Pulmonary artery endothelial cell (primary cell): Measurements from ENCODE around the gene PRKN. TPM values are rescaled to one million over a fixed set of nuclear protein-coding genes. Genes with fewer than 3 reads are reported as not detected.

Source experiments
- DNase-seq: peaks from one replicate; pipeline ENCODE4 v3.0.0-alpha.2; 2011; ENCODE audit warnings: low read depth, low spot score
- total RNA-seq: library from RNA; depleted of rRNA; stranded (reverse); fragments of >200 nt; gene quantifications from 2 replicates; pipeline ENCODE4 v1.2.3, GENCODE V29; 2014

The PRKN gene
- 0.39 and 0.59 TPM in 2 replicates for total RNA-seq

GRCh38 chr6:162727322-162728182 lies at the start of gene PRKN, which contains the start of gene PACRG:
Gene PRKN (minus strand): TSS chr6:162727766.
Gene PACRG (plus strand): TSS chr6:162727974.
- DNase-seq = peak; percentile 84

GRCh38 chr6:162777091-162777490 lies 49.5 kb upstream of the PRKN start:
- no peak for DNase-seq

DNA sequence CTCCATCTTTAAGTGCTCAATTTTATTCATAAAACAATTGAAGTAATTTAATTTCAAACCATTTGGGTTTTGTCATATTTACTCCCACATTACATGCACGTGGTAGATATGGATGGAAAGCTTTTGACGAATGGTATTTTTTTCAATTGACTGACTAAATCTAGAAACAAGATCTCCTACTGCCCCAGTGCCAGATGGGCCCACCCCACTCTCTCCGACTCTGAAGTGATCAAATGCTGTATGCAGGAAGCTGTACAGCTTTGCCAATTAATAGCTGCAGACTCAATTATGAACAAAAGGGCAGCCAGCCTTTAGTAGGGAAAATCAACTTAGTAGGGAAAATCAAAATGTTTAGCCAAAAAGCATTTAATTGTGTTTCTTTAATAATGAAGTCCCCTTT lies 46.4 kb upstream of the PRKN start:
- no peak for DNase-seq

DNA sequence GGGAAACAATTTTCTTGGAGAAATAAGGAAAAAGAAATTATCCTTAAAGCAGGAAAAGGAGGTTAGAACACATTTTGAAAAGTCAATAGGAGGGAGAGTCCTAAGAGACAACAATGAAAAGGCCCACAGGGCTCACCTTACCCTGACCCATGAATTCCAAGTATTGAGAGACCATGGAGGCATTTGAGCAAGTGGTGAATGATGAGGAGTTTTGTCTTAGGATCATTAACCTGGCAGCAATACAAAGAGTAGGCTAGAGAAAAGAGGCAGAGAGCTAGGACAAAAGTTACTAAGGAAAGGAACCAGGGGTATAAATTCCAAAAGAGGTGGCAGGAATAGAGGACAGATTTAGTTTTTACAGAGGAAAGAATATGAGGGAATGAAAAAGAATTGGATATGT lies 44.9 kb upstream of the PRKN start:
- DNase-seq = no peak

DNA sequence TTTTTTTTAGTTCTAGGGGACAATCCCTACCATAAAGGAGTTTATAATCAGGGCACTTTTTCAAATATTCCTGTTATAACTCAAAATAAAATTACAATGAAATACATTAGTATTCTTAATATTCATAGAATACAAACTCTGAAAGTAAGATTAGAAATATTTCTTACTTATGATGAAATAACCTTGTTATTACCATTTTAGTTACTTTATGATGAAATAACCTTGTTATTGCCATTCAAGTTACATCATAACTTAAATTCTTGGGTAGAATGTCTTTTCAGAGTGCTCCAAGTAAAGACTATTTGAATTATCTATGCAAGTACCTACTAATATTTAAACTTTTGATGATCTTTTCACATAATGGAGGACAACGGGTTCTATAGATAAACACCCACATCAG lies 43.4 kb upstream of the PRKN start:
- DNase-seq = no peak

DNA sequence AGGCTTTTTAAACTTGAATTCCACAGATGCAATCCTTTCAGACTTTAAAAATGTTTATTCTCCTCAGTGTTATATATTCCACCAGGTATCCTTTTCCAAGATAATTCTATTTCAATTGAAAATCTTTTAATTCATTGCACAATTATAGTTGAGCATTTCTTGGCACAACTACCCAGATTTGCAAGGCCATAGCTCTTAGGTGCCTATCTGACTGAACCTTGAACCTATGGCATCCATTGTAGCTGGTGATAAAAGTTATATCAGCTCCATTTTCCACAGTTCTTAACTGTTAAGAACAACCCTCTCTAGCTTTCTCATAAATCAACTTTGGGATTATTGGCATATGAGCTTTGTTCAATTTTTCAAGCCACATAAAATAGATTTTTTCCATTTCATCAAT lies 42.6 kb upstream of the PRKN start:
- no peak for DNase-seq

- DNase-seq = no peak
These were observed 26.2 kb upstream of the PRKN start for GRCh38 chr6:162753775-162754174.

DNA sequence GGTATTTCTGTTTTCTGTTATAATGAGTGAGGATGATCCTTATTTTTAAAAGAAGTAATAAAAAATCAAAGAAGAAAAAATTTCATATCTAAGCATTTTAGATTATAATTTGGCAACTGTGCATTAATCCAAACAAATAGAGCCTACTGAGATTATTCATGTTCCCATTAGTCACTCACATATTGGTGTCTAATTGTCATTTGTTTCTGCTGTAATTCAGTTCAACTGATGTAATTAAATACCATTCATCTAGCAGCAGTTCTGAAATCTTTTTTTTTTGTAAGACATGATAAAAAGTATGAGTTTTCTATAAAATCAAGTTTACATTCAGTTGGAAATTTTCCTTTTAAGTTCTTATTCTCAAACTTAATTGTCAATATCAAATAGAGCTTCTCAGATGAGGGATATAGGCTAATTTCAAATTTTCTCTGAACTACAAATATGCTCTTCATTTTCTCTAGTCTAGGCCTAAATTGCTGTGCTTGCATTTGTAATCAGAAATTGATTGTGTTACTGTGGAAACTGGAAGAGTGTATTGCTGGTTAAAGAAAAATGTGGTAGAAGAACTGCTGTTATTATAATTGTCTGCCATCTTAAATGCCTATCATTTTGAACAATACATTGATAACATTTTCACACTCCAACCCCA lies 23.8 kb upstream of the PRKN start:
- no peak for DNase-seq

- no peak for DNase-seq
These were observed 23.2 kb upstream of the PRKN start for GRCh38 chr6:162750776-162751175.

DNA sequence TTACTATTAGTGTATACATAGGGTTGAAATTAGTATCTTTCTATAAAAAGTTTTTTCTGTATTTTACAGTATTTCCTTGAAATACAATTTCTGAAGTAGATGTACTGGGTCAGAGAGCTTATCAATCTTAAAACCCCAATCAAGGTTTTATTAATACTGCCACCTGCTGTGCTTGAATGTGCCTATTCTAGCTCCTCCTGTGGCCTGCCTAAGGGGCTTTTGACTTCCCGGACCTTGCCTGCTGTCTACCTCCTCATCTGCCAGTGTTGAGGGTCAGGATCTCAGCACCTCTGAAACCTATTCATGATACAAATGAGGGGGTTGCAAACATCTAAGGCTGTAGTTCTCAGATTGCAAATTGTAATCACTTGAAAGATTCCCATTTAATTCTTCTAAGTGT lies 9.4 kb upstream of the PRKN start:
- DNase-seq = no peak

- no peak for DNase-seq
These were observed 5.9 kb upstream of the PRKN start for GRCh38 chr6:162733489-162733888.

DNA sequence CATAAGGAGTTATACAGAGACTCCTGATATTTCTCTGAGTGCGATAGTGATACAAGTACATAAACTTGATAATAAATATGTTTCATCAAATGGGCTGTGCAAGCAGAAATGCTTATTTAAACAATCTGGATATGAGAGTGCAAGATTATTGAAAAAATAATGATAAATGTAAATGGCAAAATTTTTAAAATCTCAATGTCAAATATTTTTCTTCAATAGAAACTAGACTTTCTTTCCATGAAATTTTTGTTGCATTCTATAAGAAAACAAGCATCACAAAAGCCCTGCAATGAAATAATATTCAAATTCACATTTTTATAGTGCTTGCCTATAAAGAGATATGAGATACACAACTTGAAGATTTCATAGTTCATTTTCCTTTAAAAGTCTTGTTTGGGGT lies 2.9 kb upstream of the PRKN start:
- no peak for DNase-seq

DNA sequence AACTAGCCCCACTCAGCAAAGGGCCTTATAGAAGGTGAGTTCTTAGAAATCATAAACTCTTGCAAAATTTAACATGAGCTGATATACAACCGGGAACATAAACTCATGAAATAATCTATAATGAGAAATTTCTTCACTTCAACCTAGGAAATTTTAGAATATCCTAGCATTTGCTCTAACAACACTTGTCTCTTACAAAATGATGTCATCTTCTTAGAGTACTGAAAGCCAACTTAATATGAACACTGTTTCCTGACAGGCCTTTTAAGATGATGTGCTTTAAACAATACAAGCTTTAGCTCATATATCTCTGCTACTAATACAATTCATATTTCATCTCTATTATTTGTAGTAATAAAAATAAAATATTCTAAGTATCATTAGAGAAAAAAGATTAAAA lies 1.1 kb upstream of the PRKN start:
- no peak for DNase-seq

DNA sequence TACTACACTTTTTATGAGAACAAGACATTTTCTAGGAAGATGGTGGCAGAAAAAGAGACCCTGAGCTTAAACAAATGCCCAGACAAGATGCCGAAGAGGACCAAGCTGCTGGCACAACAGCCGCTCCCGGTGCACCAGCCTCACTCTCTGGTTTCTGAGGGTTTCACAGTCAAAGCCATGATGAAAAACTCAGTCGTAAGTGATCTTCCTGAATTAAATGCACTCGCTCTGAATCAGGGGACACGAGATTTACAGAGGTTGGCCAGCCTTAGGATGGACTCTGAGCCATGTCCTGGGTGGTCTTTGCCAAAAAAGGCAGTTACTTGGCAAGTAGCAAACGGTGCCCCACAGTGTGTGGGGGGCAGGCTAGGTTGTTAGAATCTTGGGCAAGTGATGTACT lies 631 bp upstream of the PRKN start:
- no peak for DNase-seq

- DNase-seq = no peak
These were observed 632 bp downstream of the PRKN start for GRCh38 chr6:162726947-162727321.

DNA sequence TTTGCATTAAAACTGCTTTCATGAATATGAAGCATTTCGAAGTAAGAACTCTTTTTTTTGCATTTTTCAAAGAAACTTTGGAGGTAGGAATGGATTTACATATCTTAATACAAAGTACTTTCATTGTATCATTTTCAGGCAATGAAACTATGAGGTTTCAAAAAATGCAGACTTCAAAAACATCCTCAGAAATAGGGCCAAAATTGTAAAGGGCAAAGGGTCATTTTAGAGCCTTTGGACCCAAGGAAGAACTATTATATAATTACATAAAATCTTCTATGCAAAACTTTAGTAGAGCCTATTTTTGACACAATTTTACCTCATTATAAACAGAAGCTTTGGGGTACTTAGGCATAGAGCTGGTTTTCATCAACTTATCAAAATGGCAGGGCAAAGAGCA lies 4.9 kb downstream of the PRKN start:
- DNase-seq = no peak

- DNase-seq = no peak
These were observed 5.3 kb downstream of the PRKN start for GRCh38 chr6:162722226-162722625.

- DNase-seq = no peak
These were observed 6.2 kb downstream of the PRKN start for GRCh38 chr6:162721404-162721687.

DNA sequence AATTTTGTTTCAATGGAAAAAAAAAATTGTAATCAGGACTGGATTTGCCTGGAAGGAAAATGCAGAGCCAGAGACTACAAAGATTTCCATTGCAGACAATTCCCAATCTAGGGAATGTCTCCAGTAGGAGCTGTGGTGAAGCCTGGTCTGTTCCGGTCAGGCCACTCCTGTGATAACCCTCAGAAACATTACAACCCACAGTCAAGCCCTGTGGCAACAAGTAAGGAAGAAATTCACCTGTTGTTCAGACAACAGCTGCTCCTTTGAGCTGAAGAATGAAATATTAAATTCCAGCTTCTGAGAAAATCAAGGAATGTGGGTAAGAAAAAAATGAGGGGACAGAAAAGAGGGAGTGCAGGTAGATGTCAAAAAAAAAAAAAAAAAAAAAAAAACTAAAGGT lies 8.0 kb downstream of the PRKN start:
- no peak for DNase-seq

DNA sequence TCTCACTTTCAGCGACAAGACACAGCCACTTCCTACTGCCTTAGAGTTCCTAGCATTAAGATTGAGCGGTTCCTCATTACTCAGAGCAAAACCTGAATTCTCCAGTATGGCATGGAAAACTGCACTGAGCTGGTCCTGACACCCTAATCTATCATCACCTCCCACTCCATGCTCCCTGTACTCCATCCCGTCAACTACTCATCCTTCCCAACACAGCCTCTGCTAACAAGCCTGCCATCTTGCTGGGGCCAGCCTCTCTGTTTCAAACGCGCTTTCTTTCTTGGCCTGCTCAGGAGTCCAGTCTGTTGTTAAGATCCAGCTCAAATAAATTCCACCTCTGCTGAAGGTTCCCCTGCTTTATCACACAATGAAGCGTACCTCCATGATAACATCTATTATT lies 12.0 kb downstream of the PRKN start:
- no peak for DNase-seq

- no peak for DNase-seq
These were observed 13.4 kb downstream of the PRKN start for GRCh38 chr6:162713974-162714780.

DNA sequence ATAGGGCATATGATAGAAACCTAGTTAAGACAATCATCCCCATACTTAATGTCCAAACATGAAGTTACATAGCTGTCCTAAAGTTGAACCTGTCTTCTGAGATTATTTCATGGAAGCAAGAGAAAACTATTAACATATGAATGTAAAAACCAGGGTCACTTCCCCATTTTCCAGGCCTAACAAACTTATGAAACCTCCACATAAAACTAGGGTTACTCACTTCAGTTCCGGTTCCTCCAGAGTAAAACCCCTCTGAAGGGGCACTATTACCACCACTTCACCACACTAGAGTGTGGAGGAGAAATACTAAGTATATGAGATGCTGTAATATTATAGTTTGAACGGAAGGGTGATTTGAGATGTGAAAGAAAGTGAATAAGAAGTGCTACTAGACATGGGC lies 14.9 kb downstream of the PRKN start:
- DNase-seq = no peak
